HEK293 (cell line): ENCODE data around the gene PGBD4.

Experiments
- CTCF ChIA-PET: fragments of 350-600 bp; formaldehyde crosslinking; extraction: SDS; loops from one replicate; lab custom pipeline; 2021; ENCODE audit warnings: antibody characterized with exemption; lab: Yijun Ruan, JAX
- POLR2A ChIA-PET: fragments of 300-600 bp; formaldehyde crosslinking; extraction: SDS; loops from one replicate; lab custom pipeline; 2020; ENCODE audit warnings: antibody characterized with exemption, inconsistent platforms; lab: Yijun Ruan, JAX
- H3K27ac ChIP-seq: fragments of 200-500 bp; sonication (Bioruptor generic); 2 replicates; pipeline ENCODE4 v1.5.1; 2014; ENCODE audit warnings: low read depth, low read length, control low read depth, inconsistent platforms; ENCODE audit errors: extremely low read depth
- H3K36me3 ChIP-seq, 2 experiments: fragments of 200-500 bp in 1 of 2; sonication (Bioruptor generic) in 1 of 2; 1 replicate in 1 of 2; 2 replicates in 1 of 2; pipeline ENCODE4 v1.5.1; 2014 to 2017; ENCODE audit warnings: inconsistent platforms in 2 of 2, low read length in 2 of 2; ENCODE audit not compliant: control insufficient read depth in 2 of 2, insufficient read depth in 1 of 2
- H3K4me1 ChIP-seq: fragments of 200-500 bp; sonication (Bioruptor generic); 2 replicates; pipeline ENCODE4 v1.5.1; 2014; ENCODE audit warnings: mild to moderate bottlenecking, low read length, inconsistent platforms; ENCODE audit not compliant: control insufficient read depth, insufficient read depth
- H3K4me3 ChIP-seq: 2 replicates; pipeline ENCODE4 v1.5.1; 2011; ENCODE audit warnings: low read depth, mild to moderate bottlenecking, control low read depth, low read length, moderate library complexity
- H3K9me3 ChIP-seq: fragments of 200-500 bp; sonication (Bioruptor generic); 2 replicates; pipeline ENCODE4 v1.5.1; 2014; ENCODE audit warnings: low read depth, low read length, inconsistent platforms; ENCODE audit not compliant: control insufficient read depth, insufficient read depth
- BCL11A ChIP-seq: fragments of 450-650 bp; formaldehyde crosslinking; IDR thresholded peaks from 2 replicates; pipeline ENCODE4 v1.5.1; 2016; ENCODE audit warnings: low read depth, missing biosample characterization, missing genetic modification characterization
- HOXA7 ChIP-seq: sonication (generic); formaldehyde crosslinking; IDR thresholded peaks from 2 replicates; pipeline ENCODE4 v1.8.1; 2022; ENCODE audit warnings: missing genetic modification reagents, borderline replicate concordance
- KLF10 ChIP-seq: fragments of 450-650 bp; IDR thresholded peaks from 2 replicates; pipeline ENCODE4 v1.5.1; 2018; ENCODE audit warnings: missing biosample characterization, mild to moderate bottlenecking, missing genetic modification characterization
- OSR2 ChIP-seq: fragments of 450-650 bp; formaldehyde crosslinking; IDR thresholded peaks from 2 replicates; pipeline ENCODE4 v1.5.1; 2016; ENCODE audit warnings: missing biosample characterization, missing genetic modification characterization
- TCF7L2 ChIP-seq: IDR thresholded peaks from 2 replicates; pipeline ENCODE4 v1.6.1; 2011; ENCODE audit warnings: low read depth, mild to moderate bottlenecking, inconsistent platforms, low read length, moderate library complexity, borderline replicate concordance
- ZBTB1 ChIP-seq: fragments of 450-650 bp; formaldehyde crosslinking; IDR thresholded peaks from 2 replicates; pipeline ENCODE4 v1.5.1; 2016; ENCODE audit warnings: missing biosample characterization, missing genetic modification characterization
- ZFHX2 ChIP-seq: fragments of 450-650 bp; formaldehyde crosslinking; conservative IDR thresholded peaks from 2 replicates; pipeline ENCODE4 v1.5.1; 2016; ENCODE audit warnings: missing biosample characterization, missing genetic modification characterization
- ZFP41 ChIP-seq: fragments of 450-650 bp; formaldehyde crosslinking; IDR thresholded peaks from 2 replicates; pipeline ENCODE4 v1.5.1; 2016; ENCODE audit warnings: missing biosample characterization, missing genetic modification characterization, borderline replicate concordance
- ZNF16 ChIP-seq: fragments of 450-650 bp; formaldehyde crosslinking; IDR thresholded peaks from 2 replicates; pipeline ENCODE4 v1.5.1; 2016; ENCODE audit warnings: low read depth, missing biosample characterization, missing genetic modification characterization
- ZNF174 ChIP-seq: fragments of 450-650 bp; formaldehyde crosslinking; IDR thresholded peaks from 2 replicates; pipeline ENCODE4 v1.5.0; 2017; ENCODE audit warnings: missing biosample characterization, mild to moderate bottlenecking, missing genetic modification characterization
- ZNF473 ChIP-seq: fragments of 450-650 bp; formaldehyde crosslinking; IDR thresholded peaks from 2 replicates; pipeline ENCODE4 v1.5.1; 2017; ENCODE audit warnings: missing biosample characterization, missing genetic modification characterization
- ZNF48 ChIP-seq: fragments of 450-650 bp; formaldehyde crosslinking; IDR thresholded peaks from 2 replicates; pipeline ENCODE4 v1.5.1; 2016; ENCODE audit warnings: missing biosample characterization, missing genetic modification characterization
- ZNF521 ChIP-seq: fragments of 450-650 bp; formaldehyde crosslinking; IDR thresholded peaks from 2 replicates; pipeline ENCODE4 v1.5.1; 2017; ENCODE audit warnings: missing biosample characterization, mild to moderate bottlenecking, missing genetic modification characterization
- ZNF560 ChIP-seq: fragments of 450-650 bp; formaldehyde crosslinking; IDR thresholded peaks from 2 replicates; pipeline ENCODE4 v1.5.1; 2017; ENCODE audit warnings: missing biosample characterization, missing genetic modification characterization, borderline replicate concordance
- ZNF629 ChIP-seq: fragments of 450-650 bp; formaldehyde crosslinking; IDR thresholded peaks from 2 replicates; pipeline ENCODE4 v1.5.1; 2017; ENCODE audit warnings: missing biosample characterization, missing genetic modification characterization
- ZNF664 ChIP-seq: fragments of 450-650 bp; formaldehyde crosslinking; IDR thresholded peaks from 2 replicates; pipeline ENCODE4 v1.5.1; 2016; ENCODE audit warnings: missing biosample characterization, missing genetic modification characterization
- TF ChIP-seq, protein P1 (sequence below): fragments of 450-650 bp; formaldehyde crosslinking; IDR thresholded peaks from 2 replicates; pipeline ENCODE4 v1.5.0; 2017; ENCODE audit warnings: missing biosample characterization, missing genetic modification characterization, borderline replicate concordance
- TF ChIP-seq, protein P2 (sequence below): fragments of 450-650 bp; formaldehyde crosslinking; IDR thresholded peaks from 2 replicates; pipeline ENCODE4 v1.5.1; 2016; ENCODE audit warnings: missing biosample characterization, missing genetic modification characterization
- TF ChIP-seq, protein P3 (sequence below): fragments of 450-650 bp; formaldehyde crosslinking; IDR thresholded peaks from 2 replicates; pipeline ENCODE4 v1.5.1; 2017; ENCODE audit warnings: missing biosample characterization, missing genetic modification characterization

The PGBD4 gene

GRCh38 chr15:34111488-34111887, 9.6 kb downstream of the PGBD4 start:
- TF ChIP-seq KLF10 (tag by site-specific recombination), result no peak
- no peak for TF ChIP-seq ZNF174 (tag by site-specific recombination)
- TF ChIP-seq ZNF521 (tag by site-specific recombination), result no peak
- no peak for TF ChIP-seq OSR2
- no peak for TF ChIP-seq ZBTB1
- TF ChIP-seq ZFHX2 (tag by site-specific recombination), result no peak
- no peak for TF ChIP-seq ZNF664
- TF ChIP-seq ZNF473 (tag by site-specific recombination), result no peak
- TF ChIP-seq, protein P1, sequence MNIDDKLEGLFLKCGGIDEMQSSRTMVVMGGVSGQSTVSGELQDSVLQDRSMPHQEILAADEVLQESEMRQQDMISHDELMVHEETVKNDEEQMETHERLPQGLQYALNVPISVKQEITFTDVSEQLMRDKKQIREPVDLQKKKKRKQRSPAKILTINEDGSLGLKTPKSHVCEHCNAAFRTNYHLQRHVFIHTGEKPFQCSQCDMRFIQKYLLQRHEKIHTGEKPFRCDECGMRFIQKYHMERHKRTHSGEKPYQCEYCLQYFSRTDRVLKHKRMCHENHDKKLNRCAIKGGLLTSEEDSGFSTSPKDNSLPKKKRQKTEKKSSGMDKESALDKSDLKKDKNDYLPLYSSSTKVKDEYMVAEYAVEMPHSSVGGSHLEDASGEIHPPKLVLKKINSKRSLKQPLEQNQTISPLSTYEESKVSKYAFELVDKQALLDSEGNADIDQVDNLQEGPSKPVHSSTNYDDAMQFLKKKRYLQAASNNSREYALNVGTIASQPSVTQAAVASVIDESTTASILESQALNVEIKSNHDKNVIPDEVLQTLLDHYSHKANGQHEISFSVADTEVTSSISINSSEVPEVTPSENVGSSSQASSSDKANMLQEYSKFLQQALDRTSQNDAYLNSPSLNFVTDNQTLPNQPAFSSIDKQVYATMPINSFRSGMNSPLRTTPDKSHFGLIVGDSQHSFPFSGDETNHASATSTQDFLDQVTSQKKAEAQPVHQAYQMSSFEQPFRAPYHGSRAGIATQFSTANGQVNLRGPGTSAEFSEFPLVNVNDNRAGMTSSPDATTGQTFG (tag by site-specific recombination), result no peak
- TF ChIP-seq HOXA7, result no peak
- TF ChIP-seq ZFP41 (tag by site-specific recombination), result no peak
- TF ChIP-seq ZNF629 (tag by site-specific recombination), result no peak
- TF ChIP-seq ZNF48 (tag by site-specific recombination), result no peak
- TF ChIP-seq, protein P2, sequence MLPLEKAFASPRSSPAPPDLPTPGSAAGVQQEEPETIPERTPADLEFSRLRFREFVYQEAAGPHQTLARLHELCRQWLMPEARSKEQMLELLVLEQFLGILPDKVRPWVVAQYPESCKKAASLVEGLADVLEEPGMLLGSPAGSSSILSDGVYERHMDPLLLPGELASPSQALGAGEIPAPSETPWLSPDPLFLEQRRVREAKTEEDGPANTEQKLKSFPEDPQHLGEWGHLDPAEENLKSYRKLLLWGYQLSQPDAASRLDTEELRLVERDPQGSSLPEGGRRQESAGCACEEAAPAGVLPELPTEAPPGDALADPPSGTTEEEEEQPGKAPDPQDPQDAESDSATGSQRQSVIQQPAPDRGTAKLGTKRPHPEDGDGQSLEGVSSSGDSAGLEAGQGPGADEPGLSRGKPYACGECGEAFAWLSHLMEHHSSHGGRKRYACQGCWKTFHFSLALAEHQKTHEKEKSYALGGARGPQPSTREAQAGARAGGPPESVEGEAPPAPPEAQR (tag by site-specific recombination), result no peak
- no peak for TF ChIP-seq BCL11A (tag by site-specific recombination)
- no peak overlapping the region for H3K27ac ChIP-seq
- no peaks in the 10 kb centered on the region for H3K9me3 ChIP-seq
- no peaks in the 10 kb centered on the region for H3K36me3 ChIP-seq
- CTCF ChIA-PET, result interaction anchor here (0.7 to 1.3 kb wide), 4 partner anchors 11 to 99 kb away, joined by 3 to 5 read pairs (median 4); no protein-coding TSS in a partner anchor
- H3K4me3 ChIP-seq, result no peak overlapping the region
- POLR2A ChIA-PET, result interaction anchor here (1.2 kb wide), 1 partner anchor 98 kb away, joined by 5 read pairs; the partner anchor contains the start of gene KATNBL1
- no peaks in the 10 kb centered on the region for H3K4me1 ChIP-seq

DNA sequence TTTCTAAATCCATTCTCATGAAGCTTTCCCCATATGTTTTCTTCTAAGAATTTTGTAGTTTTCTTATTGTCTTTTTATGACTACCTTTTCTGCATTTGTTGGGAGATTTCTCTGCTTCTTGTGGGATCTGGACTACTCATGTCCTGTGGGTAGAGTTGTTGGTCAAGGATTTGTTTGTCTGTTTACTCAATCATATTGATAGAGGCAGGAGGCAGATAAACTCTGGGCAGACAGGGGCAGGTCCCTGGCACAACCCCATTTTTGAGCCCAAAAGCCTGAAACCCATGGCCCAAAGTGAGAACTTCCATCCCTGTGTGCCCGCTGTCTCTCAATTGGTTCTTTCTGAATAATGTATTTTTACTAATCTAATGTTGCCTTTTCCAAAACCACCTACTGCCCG, 12.3 kb downstream of the PGBD4 start:
- no peak overlapping the region for H3K27ac ChIP-seq
- H3K36me3 ChIP-seq, result no peaks in the 10 kb centered on the region
- no peak overlapping the region for H3K4me3 ChIP-seq
- no peaks in the 10 kb centered on the region for H3K9me3 ChIP-seq
- ChIA-PET POLR2A (no interaction called here), CTCF (interaction anchor here (0.9 kb wide), 1 partner anchor 96 kb away, joined by 3 read pairs; the partner anchor contains the start of gene KATNBL1)
- no peak for TF ChIP-seq ZNF16 (tag by site-specific recombination)
- no peak for TF ChIP-seq ZFP41 (tag by site-specific recombination)
- no peak for TF ChIP-seq TCF7L2
- TF ChIP-seq ZNF560 (tag by site-specific recombination), result no peak
- no peak for TF ChIP-seq ZNF629 (tag by site-specific recombination)
- TF ChIP-seq, protein P3, sequence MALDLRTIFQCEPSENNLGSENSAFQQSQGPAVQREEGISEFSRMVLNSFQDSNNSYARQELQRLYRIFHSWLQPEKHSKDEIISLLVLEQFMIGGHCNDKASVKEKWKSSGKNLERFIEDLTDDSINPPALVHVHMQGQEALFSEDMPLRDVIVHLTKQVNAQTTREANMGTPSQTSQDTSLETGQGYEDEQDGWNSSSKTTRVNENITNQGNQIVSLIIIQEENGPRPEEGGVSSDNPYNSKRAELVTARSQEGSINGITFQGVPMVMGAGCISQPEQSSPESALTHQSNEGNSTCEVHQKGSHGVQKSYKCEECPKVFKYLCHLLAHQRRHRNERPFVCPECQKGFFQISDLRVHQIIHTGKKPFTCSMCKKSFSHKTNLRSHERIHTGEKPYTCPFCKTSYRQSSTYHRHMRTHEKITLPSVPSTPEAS (tag by site-specific recombination), result no peak
- TF ChIP-seq, protein P2 (tag by site-specific recombination), result no peak
- TF ChIP-seq, all 188 proteins: peak for 0
- H3K4me1 ChIP-seq, result no peaks in the 10 kb centered on the region
